Smooth muscle cell (in vitro differentiated cells): ENCODE results near the gene SUSD6. TPM values are rescaled to one million over a fixed set of nuclear protein-coding genes. Genes with fewer than 3 reads are reported as not detected.

Experiments
- DNase-seq: peaks from one replicate; lab custom pipeline; 2025; ENCODE audit not compliant: unreplicated experiment; lab: John Stamatoyannopoulos, UW
- H2AFZ ChIP-seq: fragments of 200-600 bp; sonication (generic); 2 replicates; pipeline ENCODE4 v1.6.0; 2016; ENCODE audit warnings: antibody characterized with exemption, low read depth, mild to moderate bottlenecking
- H3F3A ChIP-seq: fragments of 200-600 bp; sonication (generic); 2 replicates; pipeline ENCODE4 v1.6.0; 2017; ENCODE audit warnings: antibody characterized with exemption, low read depth
- H3K27ac ChIP-seq: fragments of 200-600 bp; sonication (generic); 2 replicates; pipeline ENCODE4 v1.5.1; 2016; ENCODE audit warnings: low read depth, mild to moderate bottlenecking
- H3K27me3 ChIP-seq: fragments of 200-600 bp; sonication (generic); 2 replicates; pipeline ENCODE4 v1.6.1; 2016; ENCODE audit warnings: low read depth, mild to moderate bottlenecking
- H3K36me3 ChIP-seq: fragments of 200-600 bp; sonication (generic); 2 replicates; pipeline ENCODE4 v1.5.1; 2016; ENCODE audit warnings: low read depth
- H3K4me1 ChIP-seq: fragments of 200-600 bp; sonication (generic); 2 replicates; pipeline ENCODE4 v1.5.1; 2016; ENCODE audit warnings: low read depth
- H3K4me2 ChIP-seq: fragments of 200-600 bp; sonication (generic); 2 replicates; pipeline ENCODE4 v1.6.0; 2016; ENCODE audit warnings: mild to moderate bottlenecking
- H3K4me3 ChIP-seq: fragments of 200-600 bp; sonication (generic); 2 replicates; pipeline ENCODE4 v1.5.1; 2016; ENCODE audit warnings: mild to moderate bottlenecking
- H3K79me2 ChIP-seq: fragments of 200-600 bp; sonication (generic); 2 replicates; pipeline ENCODE4 v1.6.0; 2016; ENCODE audit warnings: low read depth, mild to moderate bottlenecking
- H3K9ac ChIP-seq: fragments of 200-600 bp; sonication (generic); 2 replicates; pipeline ENCODE4 v1.6.0; 2016; ENCODE audit warnings: low read depth
- H3K9me3 ChIP-seq: fragments of 200-600 bp; sonication (generic); replicated peaks from 2 replicates; pipeline ENCODE4 v1.5.1; 2016; ENCODE audit warnings: low read depth
- H4K20me1 ChIP-seq: fragments of 200-600 bp; sonication (generic); 2 replicates; pipeline ENCODE4 v1.6.0; 2016; ENCODE audit warnings: low read depth
- CTCF ChIP-seq: fragments of 200-600 bp; sonication (generic); IDR thresholded peaks from 2 replicates; pipeline ENCODE4 v1.5.1; 2017; ENCODE audit warnings: borderline replicate concordance, mild to moderate bottlenecking, antibody characterized with exemption; ENCODE audit not compliant: insufficient read depth, poor library complexity, severe bottlenecking
- WGBS: methylation state at CpG from one replicate; pipeline ENCODE4 v1.1.7; 2016; ENCODE audit warnings: low lambda C conversion rate; 5-methylcytosine and 5-hydroxymethylcytosine counted together
- polyA plus RNA-seq: library from polyadenylated mRNA; unstranded; fragments of >200 nt; fragmentation: Nextera tagmentation; extraction: Ambion mirVana; gene quantifications from 2 replicates; pipeline ENCODE4 v1.2.1, GENCODE V29; 2016
- total RNA-seq: library from RNA; depleted of rRNA; stranded (reverse); fragments of >200 nt; gene quantifications from 2 replicates; pipeline ENCODE4 v1.2.3, GENCODE V29; 2014

SUSD6 gene
- total and polyA plus RNA-seq, 2 experiments from 2014 or later: 15.8 to 25.9 TPM

- H3F3A ChIP-seq: peaks cover 4% of the 10 kb centered on the region
- DNase-seq: no peak
- no peak overlapping the region for H3K4me2 ChIP-seq
- H2AFZ ChIP-seq: no peak overlapping the region
- no peaks in the 10 kb centered on the region for H3K79me2 ChIP-seq
- H3K4me1 ChIP-seq: peaks cover 47% of the 10 kb centered on the region
- no peak overlapping the region for H3K9ac ChIP-seq
- H3K4me3 ChIP-seq: no peak overlapping the region
- H4K20me1 ChIP-seq: peaks cover 7% of the 10 kb centered on the region
- WGBS: 94% methylated on average over 4 of the region's 4 CpGs
- TF ChIP-seq CTCF: no peak
- peaks cover 15% of the 10 kb centered on the region for H3K36me3 ChIP-seq
- H3K9me3 ChIP-seq: no peaks in the 10 kb centered on the region
- no peaks in the 10 kb centered on the region for H3K27me3 ChIP-seq
- H3K27ac ChIP-seq: no peak overlapping the region
Measured at GRCh38 chr14:69711065-69711464, 99.7 kb downstream of the SUSD6 start.

- H3K36me3 ChIP-seq: peaks cover 14% of the 10 kb centered on the region
- TF ChIP-seq CTCF: no peak
- no peak overlapping the region for H3K4me3 ChIP-seq
- H3K27ac ChIP-seq: no peak overlapping the region
- no peaks in the 10 kb centered on the region for H3K9me3 ChIP-seq
- H2AFZ ChIP-seq: no peak overlapping the region
- no peaks in the 10 kb centered on the region for H3K27me3 ChIP-seq
- H3K9ac ChIP-seq: no peak overlapping the region
- H3K4me1 ChIP-seq: peaks cover 50% of the 10 kb centered on the region
- no peaks in the 10 kb centered on the region for H3K79me2 ChIP-seq
- H4K20me1 ChIP-seq: peaks cover 3% of the 10 kb centered on the region
- H3F3A ChIP-seq: peaks cover 4% of the 10 kb centered on the region
- 97% methylated on average over 1 of the region's 1 CpG for WGBS
- H3K4me2 ChIP-seq: no peak overlapping the region
- DNase-seq: no peak
Measured at GRCh38 chr14:69711477-69711876, 100.1 kb downstream of the SUSD6 start.

- no peak for TF ChIP-seq CTCF
- Histone ChIP-seq H3F3A (peaks cover 4% of the 10 kb centered on the region), H3K27me3 (no peaks in the 10 kb centered on the region), H3K4me1 (peaks cover 50% of the 10 kb centered on the region), H3K4me3 (no peak overlapping the region), H3K9ac (no peak overlapping the region), H4K20me1 (no peaks in the 10 kb centered on the region), H3K9me3 (no peaks in the 10 kb centered on the region), H3K79me2 (no peaks in the 10 kb centered on the region), H3K36me3 (peaks cover 14% of the 10 kb centered on the region), H3K27ac (peak overlapping the region; percentile 56), H2AFZ (no peak overlapping the region), H3K4me2 (no peak overlapping the region)
- 79% methylated on average over 11 of the region's 11 CpGs for WGBS
- DNase-seq: no peak
Measured at GRCh38 chr14:69711881-69712560, 100.6 kb downstream of the SUSD6 start.

GRCh38 chr14:69712599-69713088, 101.2 kb downstream of the SUSD6 start:
- no peak overlapping the region for H3K9ac ChIP-seq
- H3K4me3 ChIP-seq: no peak overlapping the region
- no peaks in the 10 kb centered on the region for H4K20me1 ChIP-seq
- H3K79me2 ChIP-seq: no peaks in the 10 kb centered on the region
- DNase-seq: no peak
- peaks cover 14% of the 10 kb centered on the region for H3K36me3 ChIP-seq
- 66% methylated on average over 6 of the region's 6 CpGs for WGBS
- H3K27ac ChIP-seq: peak overlapping the region; percentile 56
- H3K4me2 ChIP-seq: no peak overlapping the region
- no peak overlapping the region for H2AFZ ChIP-seq
- H3K9me3 ChIP-seq: no peaks in the 10 kb centered on the region
- H3K4me1 ChIP-seq: peaks cover 50% of the 10 kb centered on the region
- no peak for TF ChIP-seq CTCF
- no peaks in the 10 kb centered on the region for H3K27me3 ChIP-seq
- H3F3A ChIP-seq: peaks cover 4% of the 10 kb centered on the region
